Measurements from ENCODE around the gene TET2. TPM values are rescaled to one million over a fixed set of nuclear protein-coding genes. Genes with fewer than 3 reads are reported as not detected.

The TET2 gene
- total RNA-seq, 1 donor from 2014 or later: 37.4 TPM

- TF ChIP-seq CTCF (IDR thresholded peaks at IDR 0.05; ENCODE audit: partially characterized antibody, unreplicated experiment): no peak
- H3K36me3 Mint-ChIP-seq (ENCODE audit: unreplicated experiment): no peaks in the 10 kb centered on the region
- no peak for DNase-seq
- H3K4me3 Mint-ChIP-seq (ENCODE audit: unreplicated experiment): no peak overlapping the region
- no peaks in the 10 kb centered on the region for H3K9me3 Mint-ChIP-seq (ENCODE audit: unreplicated experiment)
- H3K27me3 Mint-ChIP-seq (ENCODE audit: unreplicated experiment): no peaks in the 10 kb centered on the region
- no peaks in the 10 kb centered on the region for H3K4me1 Mint-ChIP-seq (ENCODE audit: low read depth, unreplicated experiment)
- no peak overlapping the region for H3K27ac Mint-ChIP-seq (ENCODE audit: unreplicated experiment)
Measured at GRCh38 chr4:105130945-105131344, 15.7 kb upstream of the TET2 start.

- DNase-seq: no peak
- no peaks in the 10 kb centered on the region for H3K4me1 Mint-ChIP-seq (ENCODE audit: low read depth, unreplicated experiment)
- no peaks in the 10 kb centered on the region for H3K27me3 Mint-ChIP-seq (ENCODE audit: unreplicated experiment)
- no peaks in the 10 kb centered on the region for H3K36me3 Mint-ChIP-seq (ENCODE audit: unreplicated experiment)
- no peak overlapping the region for H3K4me3 Mint-ChIP-seq (ENCODE audit: unreplicated experiment)
- no peak overlapping the region for H3K27ac Mint-ChIP-seq (ENCODE audit: unreplicated experiment)
- H3K9me3 Mint-ChIP-seq (ENCODE audit: unreplicated experiment): no peaks in the 10 kb centered on the region
- TF ChIP-seq CTCF (IDR thresholded peaks at IDR 0.05; ENCODE audit: partially characterized antibody, unreplicated experiment): no peak
Measured at GRCh38 chr4:105133976-105134375, 12.7 kb upstream of the TET2 start.

GRCh38 chr4:105135785-105136184 lies 10.9 kb upstream of the TET2 start:
- Mint-ChIP-seq H3K4me1 (ENCODE audit: low read depth, unreplicated experiment) (no peaks in the 10 kb centered on the region), H3K27ac (ENCODE audit: unreplicated experiment) (no peak overlapping the region), H3K27me3 (ENCODE audit: unreplicated experiment) (no peaks in the 10 kb centered on the region), H3K4me3 (ENCODE audit: unreplicated experiment) (no peak overlapping the region), H3K9me3 (ENCODE audit: unreplicated experiment) (no peaks in the 10 kb centered on the region), H3K36me3 (ENCODE audit: unreplicated experiment) (no peaks in the 10 kb centered on the region)
- no peak for TF ChIP-seq CTCF (IDR thresholded peaks at IDR 0.05; ENCODE audit: partially characterized antibody, unreplicated experiment)
- DNase-seq: no peak

- Mint-ChIP-seq H3K27me3 (ENCODE audit: unreplicated experiment) (no peaks in the 10 kb centered on the region), H3K4me1 (ENCODE audit: low read depth, unreplicated experiment) (no peaks in the 10 kb centered on the region), H3K36me3 (ENCODE audit: unreplicated experiment) (no peaks in the 10 kb centered on the region), H3K9me3 (ENCODE audit: unreplicated experiment) (no peaks in the 10 kb centered on the region), H3K27ac (ENCODE audit: unreplicated experiment) (no peak overlapping the region), H3K4me3 (ENCODE audit: unreplicated experiment) (no peak overlapping the region)
- no peak for DNase-seq
- no peak for TF ChIP-seq CTCF (IDR thresholded peaks at IDR 0.05; ENCODE audit: partially characterized antibody, unreplicated experiment)
Measured at GRCh38 chr4:105137121-105137875, 9.4 kb upstream of the TET2 start.

- DNase-seq: no peak
- Mint-ChIP-seq H3K9me3 (ENCODE audit: unreplicated experiment) (no peaks in the 10 kb centered on the region), H3K27ac (ENCODE audit: unreplicated experiment) (no peak overlapping the region), H3K27me3 (ENCODE audit: unreplicated experiment) (peaks cover 3% of the 10 kb centered on the region), H3K36me3 (ENCODE audit: unreplicated experiment) (no peaks in the 10 kb centered on the region), H3K4me1 (ENCODE audit: low read depth, unreplicated experiment) (no peaks in the 10 kb centered on the region), H3K4me3 (ENCODE audit: unreplicated experiment) (no peak overlapping the region)
- no peak for TF ChIP-seq CTCF (IDR thresholded peaks at IDR 0.05; ENCODE audit: partially characterized antibody, unreplicated experiment)
Measured at GRCh38 chr4:105139646-105140045, 7.0 kb upstream of the TET2 start.
